DMS79 treated with DMSO at 0.1 percent for 48 hours (cell line): ENCODE measurements around the gene MCTS1.
"Not testable (repeated sequence)": the region's sequence is repeated elsewhere in the genome, so short reads cannot be mapped to it uniquely, and the experiment has no call there.

Experiments
- DNase-seq: peaks from one replicate; lab custom pipeline; 2025; lab: John Stamatoyannopoulos, UW

Gene MCTS1

GRCh38 chrX:120603707-120604360 lies at the start of gene MCTS1:
TSS of gene MCTS1 (plus strand) at chrX:120604101. CDS start at chrX:120604237, 136 bp downstream.
- DNase-seq: peak; percentile 87

- DNase-seq: no peak
These were observed 47.6 kb upstream of the MCTS1 start for GRCh38 chrX:120556251-120556650.

- DNase-seq: peak; percentile 18
These were observed 44.1 kb upstream of the MCTS1 start for GRCh38 chrX:120559804-120560203.

GRCh38 chrX:120560405-120560841 lies 43.5 kb upstream of the MCTS1 start:
- no peak for DNase-seq

GRCh38 chrX:120560842-120561633 lies 42.9 kb upstream of the MCTS1 start, which contains the start of gene CUL4B:
TSS of gene CUL4B (minus strand) at chrX:120560962. CDS start at chrX:120560638, 324 bp downstream.
- peak; percentile 64 for DNase-seq

GRCh38 chrX:120561634-120562568 lies 42.0 kb upstream of the MCTS1 start:
- DNase-seq: no peak

GRCh38 chrX:120562569-120562926 lies 41.4 kb upstream of the MCTS1 start:
- DNase-seq: no peak

- DNase-seq: no peak
These were observed 39.0 kb upstream of the MCTS1 start for GRCh38 chrX:120564925-120565324.

- no peak for DNase-seq
These were observed 37.1 kb upstream of the MCTS1 start for GRCh38 chrX:120566817-120567216.

GRCh38 chrX:120568035-120568434 lies 35.9 kb upstream of the MCTS1 start:
- no peak for DNase-seq

GRCh38 chrX:120568609-120569008 lies 35.3 kb upstream of the MCTS1 start:
- DNase-seq: no peak

- DNase-seq: no peak
These were observed 33.8 kb upstream of the MCTS1 start for GRCh38 chrX:120570011-120570600.

- DNase-seq: not testable (repeated sequence)
These were observed 30.1 kb upstream of the MCTS1 start for GRCh38 chrX:120573806-120574205.

- no peak for DNase-seq
These were observed 28.4 kb upstream of the MCTS1 start for GRCh38 chrX:120575379-120576114.

GRCh38 chrX:120585702-120586101 lies 18.2 kb upstream of the MCTS1 start:
- DNase-seq: no peak

GRCh38 chrX:120604361-120604782 lies 471 bp downstream of the MCTS1 start:
- peak; percentile 16 for DNase-seq

- no peak for DNase-seq
These were observed 8.2 kb downstream of the MCTS1 start for GRCh38 chrX:120612086-120612485.

GRCh38 chrX:120614816-120615215 lies 10.9 kb downstream of the MCTS1 start:
- DNase-seq: no peak

GRCh38 chrX:120617996-120618630 lies 14.2 kb downstream of the MCTS1 start:
- no peak for DNase-seq

- no peak for DNase-seq
These were observed 21.5 kb downstream of the MCTS1 start for GRCh38 chrX:120625371-120625770.
